ENCODE data around the gene ARHGAP26. TPM values are rescaled to one million over a fixed set of nuclear protein-coding genes. Genes with fewer than 3 reads are reported as not detected.

The ARHGAP26 gene
- total RNA-seq, 1 donor from 2014 or later = 7.4 TPM

GRCh38 chr5:142844866-142845265 lies 74.7 kb downstream of the ARHGAP26 start:
- peak; percentile 16 for ATAC-seq
- DNase-seq (ENCODE audit: low spot score) = no peak

GRCh38 chr5:142845402-142845921 lies 75.3 kb downstream of the ARHGAP26 start:
- ATAC-seq (peak; percentile 68), DNase-seq (ENCODE audit: low spot score) (no peak)

- ATAC-seq (no peak), DNase-seq (ENCODE audit: low spot score) (no peak)
These were observed 75.8 kb downstream of the ARHGAP26 start for GRCh38 chr5:142845954-142846398.

- ATAC-seq = no peak
- DNase-seq (ENCODE audit: low spot score) = no peak
These were observed 76.2 kb downstream of the ARHGAP26 start for GRCh38 chr5:142846406-142846805.

- ATAC-seq = no peak
These were observed 78.0 kb downstream of the ARHGAP26 start for GRCh38 chr5:142847898-142848790.

GRCh38 chr5:142849466-142849865 lies 79.3 kb downstream of the ARHGAP26 start:
- no peak for ATAC-seq
- no peak for DNase-seq (ENCODE audit: low spot score)

More at GRCh38 chr5:142847898-142848790, 78.0 kb downstream of the ARHGAP26 start:
- DNase-seq (ENCODE audit: low spot score) = no peak

GRCh38 chr5:142849880-142850279 lies 79.7 kb downstream of the ARHGAP26 start:
- DNase-seq (ENCODE audit: low spot score) = no peak

GRCh38 chr5:142851731-142852130 lies 81.6 kb downstream of the ARHGAP26 start:
- DNase-seq (ENCODE audit: low spot score) = no peak
- no peak for ATAC-seq

More at GRCh38 chr5:142849880-142850279, 79.7 kb downstream of the ARHGAP26 start:
- ATAC-seq = no peak

- peak; percentile 64 for ATAC-seq
- DNase-seq (ENCODE audit: low spot score) = no peak
These were observed 82.4 kb downstream of the ARHGAP26 start for GRCh38 chr5:142852416-142853198.

- DNase-seq (ENCODE audit: low spot score) = no peak
- no peak for ATAC-seq
These were observed 83.5 kb downstream of the ARHGAP26 start for GRCh38 chr5:142853682-142854081.

GRCh38 chr5:142856269-142856782 lies 86.1 kb downstream of the ARHGAP26 start:
- ATAC-seq = no peak
- DNase-seq (ENCODE audit: low spot score) = no peak

GRCh38 chr5:142857405-142857804 lies 87.2 kb downstream of the ARHGAP26 start:
- ATAC-seq (no peak), DNase-seq (ENCODE audit: low spot score) (no peak)

GRCh38 chr5:142859037-142859436 lies 88.9 kb downstream of the ARHGAP26 start:
- ATAC-seq = no peak

GRCh38 chr5:142860270-142860669 lies 90.1 kb downstream of the ARHGAP26 start:
- ATAC-seq (peak; percentile 80), DNase-seq (ENCODE audit: low spot score) (no peak)

More at GRCh38 chr5:142859037-142859436, 88.9 kb downstream of the ARHGAP26 start:
- no peak for DNase-seq (ENCODE audit: low spot score)

GRCh38 chr5:142861011-142861410 lies 90.8 kb downstream of the ARHGAP26 start:
- DNase-seq (ENCODE audit: low spot score) (no peak), ATAC-seq (peak; percentile 35)

GRCh38 chr5:142862594-142862993 lies 92.4 kb downstream of the ARHGAP26 start:
- DNase-seq (ENCODE audit: low spot score) = no peak
- no peak for ATAC-seq

- ATAC-seq = no peak
- DNase-seq (ENCODE audit: low spot score) = no peak
These were observed 93.7 kb downstream of the ARHGAP26 start for GRCh38 chr5:142863856-142864255.

GRCh38 chr5:142864290-142865260 lies 94.4 kb downstream of the ARHGAP26 start:
- no peak for DNase-seq (ENCODE audit: low spot score)

GRCh38 chr5:142865631-142866030 lies 95.5 kb downstream of the ARHGAP26 start:
- no peak for ATAC-seq

More at GRCh38 chr5:142864290-142865260, 94.4 kb downstream of the ARHGAP26 start:
- ATAC-seq = no peak

More at GRCh38 chr5:142865631-142866030, 95.5 kb downstream of the ARHGAP26 start:
- DNase-seq (ENCODE audit: low spot score) = no peak
